Neural progenitor cell (in vitro differentiated cells): ENCODE measurements around the gene PHETA1. TPM values are rescaled to one million over a fixed set of nuclear protein-coding genes. Genes with fewer than 3 reads are reported as not detected.

Experiments used
- DNase-seq: peaks from one replicate; pipeline ENCODE4 v3.0.0-alpha.2; 2016; ENCODE audit warnings: low spot score
- H2AFZ ChIP-seq: fragments of 200-600 bp; sonication (generic); replicated peaks from 2 replicates; pipeline ENCODE4 v1.6.1; 2016; ENCODE audit warnings: antibody characterized with exemption
- H3F3A ChIP-seq: fragments of 200-600 bp; sonication (generic); 2 replicates; pipeline ENCODE4 v1.6.1; 2016; ENCODE audit warnings: antibody characterized with exemption, low read depth
- H3K27ac ChIP-seq: fragments of 200-600 bp; sonication (generic); 2 replicates; pipeline ENCODE4 v1.5.1; 2016; ENCODE audit warnings: mild to moderate bottlenecking
- H3K27me3 ChIP-seq: fragments of 200-600 bp; sonication (generic); 2 replicates; pipeline ENCODE4 v1.6.1; 2016; ENCODE audit warnings: mild to moderate bottlenecking, moderate library complexity
- H3K36me3 ChIP-seq: fragments of 200-600 bp; sonication (generic); 2 replicates; pipeline ENCODE4 v1.5.1; 2016
- H3K4me1 ChIP-seq: fragments of 200-600 bp; sonication (generic); 2 replicates; pipeline ENCODE4 v1.6.1; 2016; ENCODE audit warnings: mixed run types
- H3K4me2 ChIP-seq: fragments of 200-600 bp; sonication (generic); 2 replicates; pipeline ENCODE4 v1.6.1; 2016
- H3K4me3 ChIP-seq: fragments of 200-600 bp; sonication (generic); 2 replicates; pipeline ENCODE4 v1.5.1; 2016
- H3K79me2 ChIP-seq: fragments of 200-600 bp; sonication (generic); 2 replicates; pipeline ENCODE4 v1.6.1; 2016; ENCODE audit warnings: low read depth
- H3K9ac ChIP-seq: fragments of 200-600 bp; sonication (generic); 2 replicates; pipeline ENCODE4 v1.6.1; 2016
- H3K9me3 ChIP-seq: fragments of 200-600 bp; sonication (generic); 2 replicates; pipeline ENCODE4 v1.5.1; 2016; ENCODE audit warnings: low read depth
- H4K20me1 ChIP-seq: fragments of 200-600 bp; sonication (generic); 2 replicates; pipeline ENCODE4 v1.6.1; 2016; ENCODE audit warnings: low read depth
- H3K27ac Mint-ChIP-seq: 3 replicates; pipeline ENCODE4 v1.8.0; 2021; ENCODE audit warnings: mixed read lengths
- H3K27me3 Mint-ChIP-seq: 2 replicates; pipeline ENCODE4 v1.8.0; 2022; ENCODE audit warnings: low read depth, mild to moderate bottlenecking, inconsistent platforms, moderate library complexity, mixed read lengths; ENCODE audit not compliant: insufficient read depth
- H3K36me3 Mint-ChIP-seq: 3 replicates; pipeline ENCODE4 v1.8.0; 2021; ENCODE audit warnings: mixed read lengths
- H3K4me1 Mint-ChIP-seq: 3 replicates; pipeline ENCODE4 v1.8.0; 2021; ENCODE audit warnings: mixed read lengths
- H3K4me3 Mint-ChIP-seq: 3 replicates; pipeline ENCODE4 v1.8.0; 2021; ENCODE audit warnings: mild to moderate bottlenecking, moderate library complexity, mixed read lengths
- H3K9me3 Mint-ChIP-seq: 3 replicates; pipeline ENCODE4 v1.8.0; 2020; ENCODE audit warnings: mixed read lengths
- EZH2 ChIP-seq: fragments of 200-600 bp; sonication (generic); IDR thresholded peaks from 2 replicates; pipeline ENCODE4 v1.6.1; 2017; ENCODE audit warnings: antibody characterized with exemption, mild to moderate bottlenecking, moderate library complexity
- EZH2phosphoT487 ChIP-seq: fragments of 200-600 bp; sonication (generic); IDR thresholded peaks from 2 replicates; pipeline ENCODE4 v1.6.1; 2017; ENCODE audit warnings: antibody characterized with exemption
- total RNA-seq: library from RNA; depleted of rRNA; stranded (reverse); fragments of >200 nt; gene quantifications from 2 replicates; pipeline ENCODE4 v1.2.3, GENCODE V29; 2015; ENCODE audit warnings: low replicate concordance
- TF ChIP-seq, protein P1 (sequence below): fragments of 200-600 bp; sonication (generic); IDR thresholded peaks from 2 replicates; pipeline ENCODE4 v1.5.1; 2017; ENCODE audit warnings: antibody characterized with exemption, mild to moderate bottlenecking

Gene PHETA1
- total RNA-seq, 1 donor from 2014 or later: 1.5 TPM

DNA sequence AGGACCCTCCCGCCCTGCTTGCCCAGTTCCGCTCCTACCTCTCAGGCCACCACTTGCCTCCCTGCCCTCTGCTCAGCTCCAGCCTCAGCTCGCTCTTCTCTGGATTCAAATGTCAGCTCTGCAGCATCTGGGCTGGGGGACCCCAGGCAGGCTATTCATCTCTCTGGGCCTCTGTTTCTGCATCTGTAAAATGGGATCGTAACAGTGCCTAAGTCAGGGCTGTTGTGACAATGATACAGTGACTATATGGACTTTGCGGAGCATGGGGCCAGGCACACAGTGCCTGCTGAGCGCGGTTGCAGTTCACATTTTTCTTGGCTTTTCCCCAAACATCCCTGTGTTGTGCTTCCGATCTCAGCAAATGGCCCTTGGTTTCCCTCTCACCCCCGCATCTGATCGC is 2.8 kb downstream of the PHETA1 start:
- H3F3A ChIP-seq: peaks cover 3% of the 10 kb centered on the region
- no peaks in the 10 kb centered on the region for H3K79me2 ChIP-seq
- no peak overlapping the region for H3K4me2 ChIP-seq
- H3K4me1 ChIP-seq: peaks cover 6% of the 10 kb centered on the region
- peaks cover 28% of the 10 kb centered on the region for H3K4me1 Mint-ChIP-seq
- H2AFZ ChIP-seq: no peak overlapping the region
- peaks cover 22% of the 10 kb centered on the region for H4K20me1 ChIP-seq
- DNase-seq: no peak
- H3K27ac Mint-ChIP-seq: no peak overlapping the region
- peaks cover 14% of the 10 kb centered on the region for H3K27me3 Mint-ChIP-seq
- H3K4me3 Mint-ChIP-seq: no peak overlapping the region
- TF ChIP-seq, protein P1, sequence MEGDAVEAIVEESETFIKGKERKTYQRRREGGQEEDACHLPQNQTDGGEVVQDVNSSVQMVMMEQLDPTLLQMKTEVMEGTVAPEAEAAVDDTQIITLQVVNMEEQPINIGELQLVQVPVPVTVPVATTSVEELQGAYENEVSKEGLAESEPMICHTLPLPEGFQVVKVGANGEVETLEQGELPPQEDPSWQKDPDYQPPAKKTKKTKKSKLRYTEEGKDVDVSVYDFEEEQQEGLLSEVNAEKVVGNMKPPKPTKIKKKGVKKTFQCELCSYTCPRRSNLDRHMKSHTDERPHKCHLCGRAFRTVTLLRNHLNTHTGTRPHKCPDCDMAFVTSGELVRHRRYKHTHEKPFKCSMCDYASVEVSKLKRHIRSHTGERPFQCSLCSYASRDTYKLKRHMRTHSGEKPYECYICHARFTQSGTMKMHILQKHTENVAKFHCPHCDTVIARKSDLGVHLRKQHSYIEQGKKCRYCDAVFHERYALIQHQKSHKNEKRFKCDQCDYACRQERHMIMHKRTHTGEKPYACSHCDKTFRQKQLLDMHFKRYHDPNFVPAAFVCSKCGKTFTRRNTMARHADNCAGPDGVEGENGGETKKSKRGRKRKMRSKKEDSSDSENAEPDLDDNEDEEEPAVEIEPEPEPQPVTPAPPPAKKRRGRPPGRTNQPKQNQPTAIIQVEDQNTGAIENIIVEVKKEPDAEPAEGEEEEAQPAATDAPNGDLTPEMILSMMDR: no peak
- no peak for TF ChIP-seq EZH2phosphoT487
- no peak for TF ChIP-seq EZH2
- H3K4me3 ChIP-seq: no peak overlapping the region
- no peak overlapping the region for H3K9ac ChIP-seq
- H3K27ac ChIP-seq: no peak overlapping the region
- H3K36me3 ChIP-seq: no peaks in the 10 kb centered on the region
- H3K36me3 Mint-ChIP-seq: peaks cover 7% of the 10 kb centered on the region
- H3K27me3 ChIP-seq: peaks cover 23% of the 10 kb centered on the region
- no peaks in the 10 kb centered on the region for H3K9me3 ChIP-seq
- H3K9me3 Mint-ChIP-seq: no peaks in the 10 kb centered on the region

DNA sequence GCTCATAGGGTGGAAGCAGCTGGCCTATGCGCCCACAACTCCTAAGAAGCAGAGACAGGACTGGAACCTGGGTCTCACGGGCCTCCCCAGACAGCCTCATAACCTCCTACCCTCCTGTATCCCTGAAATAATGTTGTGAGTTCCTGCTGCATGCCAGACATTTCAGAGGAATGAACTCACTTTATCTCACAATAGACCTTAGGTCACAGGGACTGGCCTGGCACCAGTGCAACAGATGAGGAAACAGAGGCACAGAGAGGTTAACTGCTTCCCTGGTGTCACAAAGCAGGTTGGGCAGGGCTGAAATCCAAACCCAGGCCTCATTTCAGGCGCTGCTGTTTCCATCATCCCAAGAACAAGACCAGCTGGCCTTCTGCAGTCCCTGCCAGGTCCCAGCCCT is 5.3 kb downstream of the PHETA1 start:
- Histone ChIP-seq H3K27ac (no peak overlapping the region), H2AFZ (no peak overlapping the region), H3K79me2 (no peaks in the 10 kb centered on the region), H3F3A (peaks cover 10% of the 10 kb centered on the region), H3K36me3 (no peaks in the 10 kb centered on the region), H3K27me3 (peaks cover 12% of the 10 kb centered on the region), H3K9me3 (no peaks in the 10 kb centered on the region), H3K9ac (no peak overlapping the region), H3K4me2 (no peak overlapping the region), H3K4me1 (peaks cover 6% of the 10 kb centered on the region), H4K20me1 (peaks cover 22% of the 10 kb centered on the region), H3K4me3 (no peak overlapping the region)
- peaks cover 14% of the 10 kb centered on the region for H3K27me3 Mint-ChIP-seq
- no peak overlapping the region for H3K27ac Mint-ChIP-seq
- DNase-seq: no peak
- no peak overlapping the region for H3K4me3 Mint-ChIP-seq
- H3K4me1 Mint-ChIP-seq: peaks cover 30% of the 10 kb centered on the region
- H3K9me3 Mint-ChIP-seq: no peaks in the 10 kb centered on the region
- peaks cover 7% of the 10 kb centered on the region for H3K36me3 Mint-ChIP-seq
- no peak for TF ChIP-seq EZH2phosphoT487
- TF ChIP-seq, protein P1: no peak
- no peak for TF ChIP-seq EZH2

DNA sequence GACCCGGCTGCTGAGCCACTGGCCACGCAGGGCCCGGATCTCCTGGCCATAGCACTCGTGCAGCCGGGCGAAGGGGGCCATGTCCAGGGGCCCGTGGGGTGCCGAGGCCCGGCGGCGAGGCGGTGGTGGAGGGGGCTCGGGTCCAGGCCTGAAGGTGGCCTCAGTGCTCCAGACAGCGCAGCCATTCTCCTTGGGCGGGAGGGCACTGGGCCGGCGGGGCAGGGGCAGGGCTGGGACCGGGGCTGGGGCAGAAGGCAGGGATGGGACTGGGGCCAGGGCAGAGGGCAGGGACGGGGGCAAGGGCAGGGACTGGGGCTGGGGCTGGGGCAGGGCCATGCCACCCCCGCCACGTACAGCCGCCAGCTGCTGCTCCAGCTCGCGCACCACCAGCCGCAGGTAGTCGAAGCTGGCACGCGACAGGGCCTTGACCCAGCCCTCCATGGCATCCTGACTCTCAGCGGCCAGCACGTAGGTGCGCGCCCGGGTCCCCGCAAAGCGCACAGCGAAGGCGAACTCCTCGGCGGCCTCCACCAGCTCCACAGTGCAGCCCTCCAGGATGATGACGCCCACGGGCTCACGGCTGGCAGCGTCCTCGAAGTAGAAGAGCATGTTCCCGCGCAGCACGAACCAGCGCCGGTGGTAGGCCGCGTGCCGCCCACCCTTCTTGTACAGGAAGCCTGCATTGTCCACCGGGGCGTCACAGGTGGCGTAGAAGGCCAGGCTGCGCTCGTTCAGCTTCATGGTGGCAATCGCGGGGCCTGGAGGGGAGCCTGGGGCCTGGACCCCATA is 6.0 kb downstream of the PHETA1 start:
- H3K4me2 ChIP-seq: no peak overlapping the region
- no peak for DNase-seq
- peaks cover 5% of the 10 kb centered on the region for H3K27me3 ChIP-seq
- no peaks in the 10 kb centered on the region for H3K9me3 ChIP-seq
- no peak overlapping the region for H3K27ac Mint-ChIP-seq
- H3F3A ChIP-seq: peaks cover 9% of the 10 kb centered on the region
- no peak overlapping the region for H3K4me3 ChIP-seq
- peaks cover under 1% of the 10 kb centered on the region for H3K4me1 ChIP-seq
- peaks cover 17% of the 10 kb centered on the region for H4K20me1 ChIP-seq
- no peaks in the 10 kb centered on the region for H3K79me2 ChIP-seq
- no peak overlapping the region for H2AFZ ChIP-seq
- H3K36me3 ChIP-seq: no peaks in the 10 kb centered on the region
- no peaks in the 10 kb centered on the region for H3K9me3 Mint-ChIP-seq
- H3K4me1 Mint-ChIP-seq: peaks cover 27% of the 10 kb centered on the region
- H3K36me3 Mint-ChIP-seq: peaks cover 7% of the 10 kb centered on the region
- no peak overlapping the region for H3K27ac ChIP-seq
- TF ChIP-seq EZH2 (no peak), EZH2phosphoT487 (no peak)
- TF ChIP-seq, protein P1: no peak
- H3K9ac ChIP-seq: no peak overlapping the region
- H3K4me3 Mint-ChIP-seq: no peak overlapping the region
- H3K27me3 Mint-ChIP-seq: peaks cover 10% of the 10 kb centered on the region
